PC-9 (cell line): ENCODE data around the gene C4BPB. TPM values are rescaled to one million over a fixed set of nuclear protein-coding genes. Genes with fewer than 3 reads are reported as not detected.

Experiments
- BruUV-seq: library from RNA; stranded (reverse); fragments of 400-500 nt; replicated peaks from 2 replicates; lab custom pipeline; 2021; lab: Mats Ljungman, UMichigan
- CTCF ChIA-PET: fragments of 300-600 bp; sonication (Branson Sonifier 250); formaldehyde crosslinking; loops from one replicate; lab custom pipeline; 2022; ENCODE audit warnings: antibody characterized with exemption; lab: Charles Lee
- POLR2A ChIA-PET: fragments of 300-600 bp; sonication (Branson Sonifier 250); formaldehyde crosslinking; loops from one replicate; lab custom pipeline; 2022; ENCODE audit warnings: antibody characterized with exemption; ENCODE audit not compliant: unreplicated experiment; lab: Charles Lee
- DNase-seq, 2 experiments: peaks; one replicate each; pipeline versions ENCODE4 v3.0.0 to v3.0.0-alpha.2; 2015 to 2022; ENCODE audit warnings: mixed read lengths in 1 of 2
- H2AFZ ChIP-seq: fragments of 200-600 bp; sonication (generic); 2 replicates; pipeline ENCODE4 v1.8.1; 2017; ENCODE audit warnings: antibody characterized with exemption
- H3F3A ChIP-seq: fragments of 200-600 bp; sonication (generic); 2 replicates; pipeline ENCODE4 v1.8.1; 2017; ENCODE audit warnings: antibody characterized with exemption, mild to moderate bottlenecking, low read depth; ENCODE audit not compliant: insufficient read depth
- H3K27ac ChIP-seq: fragments of 200-600 bp; sonication (generic); 2 replicates; pipeline ENCODE4 v1.6.1; 2016; ENCODE audit warnings: mixed run types
- H3K27me3 ChIP-seq: fragments of 200-600 bp; sonication (generic); 2 replicates; pipeline ENCODE4 v1.6.1; 2016; ENCODE audit warnings: low read depth, mixed run types; ENCODE audit not compliant: insufficient read depth
- H3K36me3 ChIP-seq: fragments of 200-600 bp; sonication (generic); 2 replicates; pipeline ENCODE4 v1.6.1; 2016; ENCODE audit warnings: low read depth, mixed run types
- H3K4me1 ChIP-seq: fragments of 200-600 bp; sonication (generic); replicated peaks from 2 replicates; pipeline ENCODE4 v1.6.1; 2016; ENCODE audit warnings: mixed run types; ENCODE audit not compliant: insufficient read depth
- H3K4me2 ChIP-seq: fragments of 200-600 bp; sonication (generic); 2 replicates; pipeline ENCODE4 v1.6.1; 2017; ENCODE audit warnings: mixed run types
- H3K4me3 ChIP-seq: fragments of 200-600 bp; sonication (generic); 2 replicates; pipeline ENCODE4 v1.6.1; 2016; ENCODE audit warnings: mixed run types
- H3K79me2 ChIP-seq: fragments of 200-600 bp; sonication (generic); 2 replicates; pipeline ENCODE4 v1.6.1; 2017; ENCODE audit warnings: low read depth, mixed run types
- H3K9me2 ChIP-seq: fragments of 200-600 bp; sonication (generic); 2 replicates; pipeline ENCODE4 v1.8.1; 2017; ENCODE audit warnings: mild to moderate bottlenecking; ENCODE audit not compliant: insufficient read depth
- H3K9me3 ChIP-seq: fragments of 200-600 bp; sonication (generic); 2 replicates; pipeline ENCODE4 v1.8.1; 2016; ENCODE audit warnings: low read depth; ENCODE audit not compliant: insufficient read depth
- H4K20me1 ChIP-seq: fragments of 200-600 bp; sonication (generic); 2 replicates; pipeline ENCODE4 v1.8.1; 2017; ENCODE audit not compliant: insufficient read depth
- CTCF ChIP-seq: fragments of 200-600 bp; sonication (generic); conservative IDR thresholded peaks from 2 replicates; pipeline ENCODE4 v1.6.1; 2017; ENCODE audit warnings: mixed run types, antibody characterized with exemption, mild to moderate bottlenecking, moderate library complexity
- EZH2 ChIP-seq: fragments of 200-600 bp; sonication (generic); IDR thresholded peaks from 2 replicates; pipeline ENCODE4 v1.8.0; 2017; ENCODE audit warnings: antibody characterized with exemption, low read depth
- intact Hi-C: fragments of 100-400 bp; cut with micrococcal nuclease; formaldehyde crosslinking; loops from one replicate; pipeline ENCODE4 v1.10.0; 2022; ENCODE audit not compliant: unreplicated experiment
- total RNA-seq: library from RNA; stranded (reverse); gene quantifications from 2 replicates; pipeline ENCODE4 v1.2.3, GENCODE V29; 2021

The C4BPB gene
- total RNA-seq, 1 experiment from 2014 or later, result 4.2 TPM

- TF ChIP-seq CTCF, result no peak
- TF ChIP-seq EZH2, result no peak
- POLR2A ChIA-PET, result no interaction called here
- no peaks in the 10 kb centered on the region for H4K20me1 ChIP-seq
- no peak overlapping the region for H3K4me3 ChIP-seq
- CTCF ChIA-PET, result no interaction called here
- no peaks in the 10 kb centered on the region for H3F3A ChIP-seq
- intact Hi-C loops, result no loop called here
- H3K36me3 ChIP-seq, result no peaks in the 10 kb centered on the region; the same call in 1 of the 2 replicates
- no peak overlapping the region for H2AFZ ChIP-seq
- H3K27me3 ChIP-seq, result no peaks in the 10 kb centered on the region
- H3K4me2 ChIP-seq, result no peak overlapping the region
- H3K9me2 ChIP-seq, result no peaks in the 10 kb centered on the region
- BruUV-seq, result no TSS peak
- H3K27ac ChIP-seq, result no peak overlapping the region
- no peak for DNase-seq
- H3K4me1 ChIP-seq, result no peaks in the 10 kb centered on the region
- no peaks in the 10 kb centered on the region for H3K79me2 ChIP-seq
- no peaks in the 10 kb centered on the region for H3K9me3 ChIP-seq
These were observed 16.4 kb upstream of the C4BPB start for GRCh38 chr1:207072233-207072632.

DNA sequence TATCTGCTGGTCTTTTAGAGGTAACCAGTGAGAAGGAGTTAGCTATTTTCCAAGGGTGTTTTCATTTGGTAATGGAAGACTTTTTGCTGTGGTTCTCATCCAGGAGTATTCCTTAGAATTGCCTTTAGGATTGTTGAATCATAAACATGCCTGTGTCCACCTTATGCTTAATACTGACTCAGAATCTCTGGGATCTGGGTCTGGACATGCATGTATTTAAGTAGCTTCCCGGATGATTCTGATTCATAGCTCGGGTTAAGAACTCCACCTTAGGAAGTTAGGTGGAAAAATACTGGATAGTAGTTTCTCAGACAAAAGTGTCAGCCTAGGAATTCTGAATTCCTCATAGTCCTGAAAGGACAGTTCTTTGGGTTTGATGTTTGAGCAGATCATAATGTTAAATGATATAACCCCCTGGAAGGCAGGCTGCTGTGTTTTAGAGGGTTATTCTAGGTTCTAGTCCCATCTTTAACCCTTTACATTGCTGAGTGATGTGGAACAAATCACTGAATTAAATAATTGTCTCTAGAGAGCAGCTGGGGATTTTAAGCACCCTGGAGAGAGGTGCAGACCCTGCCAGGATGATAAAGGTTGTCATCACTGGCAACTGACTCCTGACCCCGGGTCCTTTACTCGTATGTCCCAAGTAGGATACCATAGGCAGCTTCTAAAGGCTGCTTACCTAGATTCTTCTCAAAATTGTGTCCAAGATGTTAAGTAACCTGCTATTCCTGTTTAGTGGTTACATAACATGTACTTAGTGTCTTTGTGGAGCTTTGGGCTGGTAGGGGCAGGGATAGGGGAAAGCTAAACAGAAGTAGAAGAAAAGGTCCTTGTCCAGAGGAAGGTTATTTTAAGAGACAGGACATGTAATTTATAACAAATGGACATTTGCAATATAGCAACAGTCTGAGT is 14.5 kb upstream of the C4BPB start:
- intact Hi-C loops, result no loop called here

More for the DNA sequence above, 14.5 kb upstream of the C4BPB start:
- TF ChIP-seq CTCF (no peak), EZH2 (no peak)
- no peak overlapping the region for H3K4me2 ChIP-seq
- H3K4me1 ChIP-seq, result no peaks in the 10 kb centered on the region
- DNase-seq, result no peak
- no peak overlapping the region for H3K27ac ChIP-seq
- H3K79me2 ChIP-seq, result no peaks in the 10 kb centered on the region
- H3K4me3 ChIP-seq, result no peak overlapping the region
- BruUV-seq, result no TSS peak
- H4K20me1 ChIP-seq, result no peaks in the 10 kb centered on the region
- H3K36me3 ChIP-seq, result no peaks in the 10 kb centered on the region; the same call in 1 of the 2 replicates
- H2AFZ ChIP-seq, result no peak overlapping the region
- H3K9me3 ChIP-seq, result no peaks in the 10 kb centered on the region
- H3K9me2 ChIP-seq, result no peaks in the 10 kb centered on the region
- CTCF ChIA-PET, result interaction anchor here (0.6 to 1.3 kb wide), 2 partner anchors 127 to 163 kb away, joined by 3 to 4 read pairs; no protein-coding TSS in a partner anchor
- POLR2A ChIA-PET, result no interaction called here
- no peaks in the 10 kb centered on the region for H3F3A ChIP-seq
- no peaks in the 10 kb centered on the region for H3K27me3 ChIP-seq
